Skeletal muscle tissue (tissue), 4 donors: Measurements from ENCODE around the gene AIPL1. TPM values are rescaled to one million over a fixed set of nuclear protein-coding genes. Genes with fewer than 3 reads are reported as not detected.

Experiments used
- H3K27ac ChIP-seq: one replicate; pipeline ENCODE4 v1.7.0; 2013; ENCODE audit warnings: mild to moderate bottlenecking, low read depth, low read length, inconsistent platforms
- H3K27me3 ChIP-seq, 3 donors: one replicate each; pipeline ENCODE4 v1.7.0; 2013; ENCODE audit warnings: low read length in 3 of 3; ENCODE audit not compliant: control insufficient read depth in 3 of 3, insufficient read depth in 3 of 3
- H3K36me3 ChIP-seq, 3 donors: one replicate each; pipeline ENCODE4 v1.7.0; 2013; ENCODE audit warnings: low read length in 3 of 3; ENCODE audit not compliant: control insufficient read depth in 3 of 3, insufficient read depth in 3 of 3
- H3K4me1 ChIP-seq, 3 donors: one replicate each; pipeline ENCODE4 v1.7.0; 2013; ENCODE audit warnings: low read length in 3 of 3, mild to moderate bottlenecking in 3 of 3; ENCODE audit not compliant: control insufficient read depth in 3 of 3, insufficient read depth in 3 of 3
- H3K4me3 ChIP-seq, 3 donors: one replicate each; pipeline ENCODE4 v1.7.0; 2013; ENCODE audit warnings: low read length in 3 of 3
- H3K9ac ChIP-seq, 3 donors: one replicate each; pipeline ENCODE4 v1.7.0; 2013; ENCODE audit warnings: low read length in 3 of 3, mild to moderate bottlenecking in 3 of 3, moderate library complexity in 2 of 3, low read depth in 1 of 3
- H3K9me3 ChIP-seq, 3 donors: one replicate each; pipeline ENCODE4 v1.7.0; 2013; ENCODE audit warnings: low read length in 3 of 3; ENCODE audit not compliant: control insufficient read depth in 3 of 3
- total RNA-seq: library from RNA; depleted of rRNA; stranded (reverse); fragments of >200 nt; gene quantifications from one replicate; pipeline ENCODE4 v1.2.3, GENCODE V29; 2014
- donor health status: Osteomylitis.

The AIPL1 gene
- total RNA-seq, 1 donor from 2014 or later, result not detected

DNA sequence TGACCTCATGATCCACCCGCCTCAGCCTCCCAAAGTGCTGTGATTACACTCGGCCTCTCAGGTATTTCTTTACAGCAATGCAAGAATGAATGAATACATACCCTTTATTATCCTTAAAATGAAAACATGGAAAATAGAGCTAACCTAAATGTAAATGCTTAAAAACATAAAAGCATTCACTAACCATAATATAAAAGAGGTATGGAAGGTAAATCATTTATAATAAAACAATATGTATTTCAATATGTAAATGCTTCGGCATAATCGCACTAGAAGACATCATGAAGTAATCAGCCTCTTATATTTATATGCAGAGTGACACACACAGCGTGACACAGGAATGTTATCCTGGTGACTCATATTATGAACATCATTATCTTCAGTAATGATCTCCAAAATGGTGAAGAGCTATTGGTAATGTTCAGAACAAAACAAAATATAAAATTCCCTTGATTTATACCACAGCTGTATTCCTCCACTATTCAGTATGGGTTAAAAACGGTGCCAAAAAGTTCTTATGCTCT lies 53.9 kb downstream of the AIPL1 start:
- Histone ChIP-seq H3K27me3 (peaks cover 0 to 6% (median 3%) of the 10 kb centered on the region in 3 donors), H3K4me1 (no peaks in the 10 kb centered on the region), H3K36me3 (no peaks in the 10 kb centered on the region), H3K4me3 (no peak overlapping the region), H3K9me3 (no peaks in the 10 kb centered on the region), H3K9ac (no peak overlapping the region), H3K27ac (no peak overlapping the region)

DNA sequence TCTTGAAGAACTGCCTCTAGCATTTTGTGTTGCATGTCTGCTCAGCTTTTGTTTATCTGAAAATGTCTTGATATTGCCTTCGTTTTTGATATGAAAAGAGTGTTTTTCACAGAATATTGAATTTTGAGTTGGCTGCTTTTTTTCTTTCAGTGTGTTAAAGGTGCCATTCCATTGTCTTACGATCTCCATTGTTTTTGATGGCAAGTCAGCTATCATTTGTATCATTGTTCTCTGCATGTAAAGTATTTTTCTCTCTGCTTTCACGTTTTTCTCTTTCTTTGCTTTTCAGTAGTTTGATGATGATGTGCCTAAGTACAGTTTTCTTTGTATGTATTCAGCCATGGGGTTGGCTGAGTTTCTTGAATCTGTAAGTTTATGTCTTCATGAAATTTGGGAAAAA lies 57.0 kb downstream of the AIPL1 start:
- Histone ChIP-seq H3K9ac (no peak overlapping the region), H3K4me1 (no peaks in the 10 kb centered on the region), H3K9me3 (no peaks in the 10 kb centered on the region), H3K27me3 (peaks cover 0 to 13% (median 0%) of the 10 kb centered on the region in 3 donors), H3K27ac (no peak overlapping the region), H3K36me3 (no peaks in the 10 kb centered on the region), H3K4me3 (no peak overlapping the region)

DNA sequence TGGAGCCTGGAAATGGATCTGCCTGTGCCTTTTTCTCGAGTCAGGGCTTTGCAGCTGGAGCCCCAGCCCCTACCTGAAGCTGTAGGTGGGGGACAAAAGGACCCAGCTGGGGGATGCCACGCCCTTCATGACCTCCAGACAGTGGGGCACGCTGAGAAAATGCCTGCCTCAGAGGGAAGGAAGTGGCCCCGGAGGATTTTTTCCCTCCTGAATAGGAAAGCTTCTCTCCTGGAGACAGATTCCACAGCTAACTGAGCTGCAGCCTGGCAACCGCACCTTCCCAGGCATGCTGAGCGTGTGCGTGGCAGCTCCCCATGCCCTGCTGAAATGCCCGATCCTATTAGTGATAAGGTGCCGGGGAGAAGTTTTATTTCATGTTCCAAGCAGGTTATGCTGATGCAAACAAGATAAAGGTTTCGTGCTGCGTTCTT lies 58.0 kb downstream of the AIPL1 start:
- Histone ChIP-seq H3K9ac (no peak overlapping the region), H3K27ac (no peak overlapping the region), H3K36me3 (no peaks in the 10 kb centered on the region), H3K4me1 (no peaks in the 10 kb centered on the region), H3K9me3 (no peaks in the 10 kb centered on the region), H3K27me3 (peaks cover 0 to 15% (median 0%) of the 10 kb centered on the region in 3 donors), H3K4me3 (no peak overlapping the region)

DNA sequence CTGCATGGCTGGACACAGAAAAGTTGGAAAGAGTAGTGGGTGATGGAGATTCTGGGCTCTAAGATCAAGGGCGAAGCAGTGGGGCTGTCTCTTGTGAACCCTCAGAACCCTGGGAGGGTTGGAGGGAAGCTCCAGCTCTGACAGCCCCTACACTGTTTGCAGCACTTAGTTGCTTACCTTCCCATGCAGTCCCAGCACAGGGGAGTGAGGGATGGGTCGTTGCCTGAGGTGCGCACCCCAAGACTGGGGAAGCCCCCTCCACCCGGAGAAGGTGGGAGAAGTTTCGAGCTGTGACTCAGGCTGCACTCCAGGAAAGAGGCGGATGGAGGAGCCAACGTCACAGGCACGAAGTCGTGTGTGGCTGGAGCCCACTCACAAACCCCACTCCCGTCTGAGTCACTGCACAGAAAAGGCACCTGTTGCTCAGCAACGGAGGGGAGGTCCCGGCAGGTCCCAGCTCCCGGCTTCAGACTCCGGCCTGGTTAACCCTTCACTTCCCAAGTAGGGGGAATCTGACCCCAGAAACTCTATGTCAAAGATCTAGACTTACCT lies 60.1 kb downstream of the AIPL1 start:
- Histone ChIP-seq H3K36me3 (no peaks in the 10 kb centered on the region), H3K4me1 (no peaks in the 10 kb centered on the region), H3K27me3 (peaks cover 0 to 15% (median 0%) of the 10 kb centered on the region in 3 donors), H3K9me3 (no peaks in the 10 kb centered on the region), H3K27ac (no peak overlapping the region), H3K9ac (no peak overlapping the region), H3K4me3 (no peak overlapping the region)

DNA sequence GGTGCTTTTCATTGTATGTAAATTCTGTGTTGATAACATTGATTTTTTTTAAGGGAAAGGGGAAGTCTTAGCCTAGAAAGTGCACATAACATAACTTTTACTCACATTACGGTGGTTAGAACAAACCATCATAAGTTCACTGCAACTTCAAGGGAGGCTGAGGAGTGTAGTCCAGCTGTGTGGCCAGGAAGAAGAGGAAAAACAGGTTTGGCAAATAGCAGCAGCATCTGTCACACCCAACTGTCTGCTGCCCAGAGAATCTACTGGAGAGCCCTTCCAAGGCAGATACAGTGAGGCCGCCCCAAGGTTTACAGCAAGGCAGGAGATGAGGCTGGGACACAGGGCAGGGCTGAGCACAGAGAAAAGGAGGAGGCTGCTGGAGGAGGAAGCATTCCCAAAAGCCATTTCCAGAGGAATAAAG lies 60.6 kb downstream of the AIPL1 start:
- H3K36me3 ChIP-seq, result no peaks in the 10 kb centered on the region
- no peaks in the 10 kb centered on the region for H3K4me1 ChIP-seq
- no peak overlapping the region for H3K9ac ChIP-seq
- no peaks in the 10 kb centered on the region for H3K9me3 ChIP-seq
- no peak overlapping the region for H3K27ac ChIP-seq
- no peak overlapping the region for H3K4me3 ChIP-seq
- peaks cover 0 to 15% (median 0%) of the 10 kb centered on the region in 3 donors for H3K27me3 ChIP-seq

Other genes starting within 250 kb of the AIPL1 start
- gene PIMREG, start 9.3 kb upstream of the AIPL1 start, total RNA-seq, result 6.3 TPM
- 1.0 TPM for gene PITPNM3, start 121.4 kb upstream of the AIPL1 start, total RNA-seq
- gene KIAA0753, start 205.6 kb upstream of the AIPL1 start, total RNA-seq, result 11.5 TPM
- gene TXNDC17, start 205.9 kb upstream of the AIPL1 start, total RNA-seq, result 8.4 TPM
- 3.1 TPM for gene MED31, start 216.5 kb upstream of the AIPL1 start, total RNA-seq
- not detected for gene C17orf100, start 216.6 kb upstream of the AIPL1 start, total RNA-seq